Nephron (organoid): Measurements from ENCODE around the gene ZDHHC6.
A peak's percentile ranks its signal among the peaks of the same experiment; 100 is the strongest.

Experiments
- H3K27ac Mint-ChIP-seq, 3 experiments: 2 replicates each; pipeline ENCODE4 v1.8.0; 2020; ENCODE audit warnings: mixed read lengths in 3 of 3, mild to moderate bottlenecking in 2 of 3, moderate library complexity in 1 of 3
- H3K27me3 Mint-ChIP-seq: 2 replicates; pipeline ENCODE4 v1.8.0; 2021; ENCODE audit warnings: low read depth, mild to moderate bottlenecking, moderate library complexity, mixed read lengths
- H3K36me3 Mint-ChIP-seq: 2 replicates; pipeline ENCODE4 v1.8.0; 2020; ENCODE audit warnings: low read depth, mixed read lengths
- H3K4me1 Mint-ChIP-seq: 2 replicates; pipeline ENCODE4 v1.8.0; 2020; ENCODE audit warnings: mixed read lengths
- H3K4me3 Mint-ChIP-seq, 3 experiments: 2 replicates each; pipeline ENCODE4 v1.8.0; 2020; ENCODE audit warnings: mild to moderate bottlenecking in 3 of 3, mixed read lengths in 3 of 3, moderate library complexity in 2 of 3
- H3K9me3 Mint-ChIP-seq: 2 replicates; pipeline ENCODE4 v1.8.0; 2020; ENCODE audit warnings: mixed read lengths
- CTCF ChIP-seq, 3 experiments: fragments of 200-600 bp; sonication (generic); IDR thresholded peaks; one replicate each; pipeline ENCODE4 v1.5.0; 2021; ENCODE audit warnings: antibody characterized with exemption in 3 of 3; ENCODE audit not compliant: unreplicated experiment in 3 of 3

The ZDHHC6 gene

DNA sequence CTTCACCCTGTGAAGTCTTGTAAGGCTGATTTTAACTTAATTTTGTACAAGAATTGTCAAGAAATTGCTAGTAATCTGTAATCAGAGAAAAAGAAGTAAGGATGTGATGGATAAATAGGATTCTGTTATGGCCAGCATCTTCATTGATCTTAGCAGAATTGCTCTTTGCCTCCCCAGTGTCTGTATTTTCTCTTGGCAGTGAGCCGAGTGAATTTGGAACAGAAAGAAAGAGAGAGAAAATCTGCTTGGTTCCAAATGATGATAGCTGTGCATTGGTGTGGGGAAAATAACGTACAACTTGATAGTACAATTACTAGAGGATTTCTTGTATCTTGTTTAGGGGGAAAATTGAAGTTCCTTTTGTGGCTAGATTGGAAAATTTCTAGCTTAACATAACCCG is 34.9 kb upstream of the ZDHHC6 start:
- Mint-ChIP-seq H3K4me3 (no peak overlapping the region), H3K27me3 (no peaks in the 10 kb centered on the region), H3K27ac (no peak overlapping the region), H3K4me1 (no peaks in the 10 kb centered on the region), H3K36me3 (no peaks in the 10 kb centered on the region), H3K9me3 (no peaks in the 10 kb centered on the region)
- TF ChIP-seq CTCF (IDR thresholded peaks at IDR 0.05; ENCODE audit: unreplicated experiment in 3 of 3), result no peak

DNA sequence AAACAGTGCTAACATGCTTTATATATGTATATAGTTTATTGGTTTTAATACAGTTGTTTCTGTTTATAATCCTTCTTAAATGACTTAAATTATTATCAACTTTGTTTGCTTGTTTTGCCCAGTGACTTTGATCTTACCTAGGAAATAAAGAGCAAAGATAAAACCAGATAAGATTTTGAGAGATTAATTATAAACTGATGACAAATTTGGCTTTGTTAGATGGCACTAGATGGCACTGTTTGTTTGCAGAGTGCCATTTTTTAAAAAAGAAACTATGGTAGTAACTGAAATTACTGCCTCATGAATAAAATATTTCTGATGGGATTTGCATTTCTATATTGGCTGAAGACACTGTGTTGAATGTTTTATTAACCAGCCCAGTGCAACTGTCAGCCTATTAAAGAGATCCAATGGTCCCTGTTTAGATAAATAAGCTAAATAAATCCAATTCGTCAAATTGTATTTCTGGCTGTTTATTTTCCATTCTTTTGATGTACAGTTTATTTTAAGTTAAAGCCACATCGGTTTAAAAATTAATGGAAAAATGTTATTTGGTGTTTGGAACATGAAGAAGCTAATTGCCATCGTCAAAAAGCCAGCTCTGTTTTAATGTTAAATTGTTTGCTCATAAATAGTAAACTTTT is 29.0 kb upstream of the ZDHHC6 start:
- H3K27ac Mint-ChIP-seq, result no peak overlapping the region
- H3K4me1 Mint-ChIP-seq, result no peaks in the 10 kb centered on the region
- H3K9me3 Mint-ChIP-seq, result no peaks in the 10 kb centered on the region
- H3K4me3 Mint-ChIP-seq, result no peak overlapping the region
- peak; percentile 36 to 54 (median 41) for TF ChIP-seq CTCF (IDR thresholded peaks at IDR 0.05; ENCODE audit: unreplicated experiment in 3 of 3)
- no peaks in the 10 kb centered on the region for H3K27me3 Mint-ChIP-seq
- H3K36me3 Mint-ChIP-seq, result no peaks in the 10 kb centered on the region

- no peaks in the 10 kb centered on the region for H3K9me3 Mint-ChIP-seq
- H3K27me3 Mint-ChIP-seq, result no peaks in the 10 kb centered on the region
- peak overlapping the region in 2 of 3 experiments; percentile 43 to 72 for H3K27ac Mint-ChIP-seq
- no peaks in the 10 kb centered on the region for H3K4me1 Mint-ChIP-seq
- peak; percentile 63 to 71 (median 63) for TF ChIP-seq CTCF (IDR thresholded peaks at IDR 0.05; ENCODE audit: unreplicated experiment in 3 of 3)
- H3K36me3 Mint-ChIP-seq, result peaks cover 8% of the 10 kb centered on the region
- H3K4me3 Mint-ChIP-seq, result no peak overlapping the region
These were observed 25.3 kb upstream of the ZDHHC6 start for GRCh38 chr10:112471878-112472487.

DNA sequence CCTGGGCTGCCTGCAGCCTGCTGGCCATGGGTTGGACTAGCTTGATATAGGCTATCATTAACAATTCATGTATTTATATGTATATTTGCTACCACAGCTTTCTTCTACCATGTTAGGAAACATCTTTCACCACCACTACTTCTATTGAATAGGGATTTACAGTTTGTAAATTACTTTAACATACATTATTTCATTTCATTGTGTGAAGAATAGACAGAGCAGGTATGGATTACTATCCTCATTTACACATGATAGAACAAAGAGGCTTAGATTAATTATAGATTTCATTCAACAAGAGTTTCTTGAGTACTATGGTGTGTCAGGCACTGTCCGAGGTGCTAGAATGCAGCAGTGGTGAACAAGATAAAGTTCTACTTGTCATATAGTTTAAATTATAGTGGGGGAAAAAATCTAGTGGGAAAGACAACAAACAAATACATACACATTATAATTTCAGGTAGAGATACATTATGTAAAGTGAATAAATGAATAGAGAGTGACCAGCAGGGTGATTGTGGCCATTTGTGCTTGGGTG is 20.9 kb upstream of the ZDHHC6 start:
- peaks cover 42% of the 10 kb centered on the region for H3K36me3 Mint-ChIP-seq
- H3K4me1 Mint-ChIP-seq, result no peaks in the 10 kb centered on the region
- H3K27me3 Mint-ChIP-seq, result no peaks in the 10 kb centered on the region
- no peak for TF ChIP-seq CTCF (IDR thresholded peaks at IDR 0.05; ENCODE audit: unreplicated experiment in 3 of 3)
- H3K27ac Mint-ChIP-seq, result no peak overlapping the region
- peaks cover 3% of the 10 kb centered on the region for H3K9me3 Mint-ChIP-seq
- no peak overlapping the region for H3K4me3 Mint-ChIP-seq

- no peaks in the 10 kb centered on the region for H3K4me1 Mint-ChIP-seq
- no peak overlapping the region for H3K4me3 Mint-ChIP-seq
- no peaks in the 10 kb centered on the region for H3K27me3 Mint-ChIP-seq
- H3K36me3 Mint-ChIP-seq, result peaks cover 42% of the 10 kb centered on the region
- peaks cover 3% of the 10 kb centered on the region for H3K9me3 Mint-ChIP-seq
- no peak for TF ChIP-seq CTCF (IDR thresholded peaks at IDR 0.05; ENCODE audit: unreplicated experiment in 3 of 3)
- no peak overlapping the region for H3K27ac Mint-ChIP-seq
These were observed 20.1 kb upstream of the ZDHHC6 start for GRCh38 chr10:112466802-112467201.
